KMS-11 (cell line): Measurements from ENCODE around the gene UBASH3A.

Experiments
- H2AFZ ChIP-seq: fragments of 200-600 bp; sonication (generic); 2 replicates; pipeline ENCODE4 v1.6.1; 2016; ENCODE audit warnings: antibody characterized with exemption, mixed run types, low read depth
- H3K27ac ChIP-seq: fragments of 200-600 bp; sonication (generic); 2 replicates; pipeline ENCODE4 v1.6.1; 2016; ENCODE audit warnings: mild to moderate bottlenecking, mixed run types
- H3K27me3 ChIP-seq: fragments of 200-600 bp; sonication (generic); 2 replicates; pipeline ENCODE4 v1.6.1; 2017; ENCODE audit warnings: mild to moderate bottlenecking, low read depth, mixed run types, moderate library complexity; ENCODE audit not compliant: insufficient read depth
- H3K36me3 ChIP-seq: fragments of 200-600 bp; sonication (generic); 2 replicates; pipeline ENCODE4 v1.6.1; 2017; ENCODE audit warnings: mild to moderate bottlenecking, mixed run types; ENCODE audit not compliant: insufficient read depth
- H3K4me1 ChIP-seq: fragments of 200-600 bp; sonication (generic); 2 replicates; pipeline ENCODE4 v1.6.1; 2016; ENCODE audit warnings: mild to moderate bottlenecking, low read depth, mixed run types; ENCODE audit not compliant: poor library complexity, severe bottlenecking
- H3K4me2 ChIP-seq: fragments of 200-600 bp; sonication (generic); 2 replicates; pipeline ENCODE4 v1.7.0; 2016; ENCODE audit warnings: mild to moderate bottlenecking, mixed run types
- H3K4me3 ChIP-seq: fragments of 200-600 bp; sonication (generic); IDR thresholded peaks from 2 replicates; pipeline ENCODE4 v1.6.1; 2017; ENCODE audit warnings: low read depth, low read length, mixed read lengths; ENCODE audit not compliant: insufficient read depth
- H3K79me2 ChIP-seq: fragments of 200-600 bp; sonication (generic); 2 replicates; pipeline ENCODE4 v1.6.1; 2016; ENCODE audit warnings: low read depth, mixed run types; ENCODE audit not compliant: insufficient read depth
- H3K9ac ChIP-seq: fragments of 200-600 bp; sonication (generic); 2 replicates; pipeline ENCODE4 v1.6.1; 2016; ENCODE audit warnings: mild to moderate bottlenecking, mixed run types
- H4K20me1 ChIP-seq: fragments of 200-600 bp; sonication (generic); 2 replicates; pipeline ENCODE4 v1.6.1; 2016; ENCODE audit warnings: mild to moderate bottlenecking, mixed run types; ENCODE audit not compliant: insufficient read depth
- TF ChIP-seq, protein P1 (sequence below): fragments of 200-600 bp; sonication (generic); conservative IDR thresholded peaks from 2 replicates; pipeline ENCODE4 v1.6.1; 2017; ENCODE audit warnings: low read depth, mild to moderate bottlenecking, antibody characterized with exemption, low read length, moderate library complexity, mixed read lengths

The UBASH3A gene

DNA sequence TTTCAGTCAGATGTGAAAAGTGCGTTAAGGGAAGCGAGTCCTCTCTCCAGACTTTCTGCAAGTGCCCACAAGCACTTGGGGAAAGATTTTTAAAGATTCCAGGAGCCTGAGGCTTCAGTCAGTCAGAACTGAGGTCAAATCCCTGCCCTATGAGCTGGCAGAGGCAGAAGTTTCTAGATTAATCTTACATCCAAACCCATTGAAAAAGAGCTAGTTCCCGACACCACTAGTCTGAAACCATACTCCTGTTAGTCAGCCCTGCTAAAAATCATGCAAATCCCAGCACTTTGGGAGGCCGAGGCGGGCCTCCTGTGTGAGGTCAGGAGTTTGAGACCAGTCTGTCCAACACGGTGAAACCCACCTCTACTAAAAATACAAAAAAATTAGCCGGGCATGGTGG, 71.3 kb downstream of the UBASH3A start:
- H3K27ac ChIP-seq: no peak overlapping the region
- H2AFZ ChIP-seq: no peak overlapping the region
- H3K4me2 ChIP-seq: no peak overlapping the region
- H3K36me3 ChIP-seq: no peaks in the 10 kb centered on the region
- H3K4me1 ChIP-seq: no peaks in the 10 kb centered on the region
- H3K27me3 ChIP-seq: no peaks in the 10 kb centered on the region
- H3K4me3 ChIP-seq: no peak overlapping the region
- TF ChIP-seq, protein P1, sequence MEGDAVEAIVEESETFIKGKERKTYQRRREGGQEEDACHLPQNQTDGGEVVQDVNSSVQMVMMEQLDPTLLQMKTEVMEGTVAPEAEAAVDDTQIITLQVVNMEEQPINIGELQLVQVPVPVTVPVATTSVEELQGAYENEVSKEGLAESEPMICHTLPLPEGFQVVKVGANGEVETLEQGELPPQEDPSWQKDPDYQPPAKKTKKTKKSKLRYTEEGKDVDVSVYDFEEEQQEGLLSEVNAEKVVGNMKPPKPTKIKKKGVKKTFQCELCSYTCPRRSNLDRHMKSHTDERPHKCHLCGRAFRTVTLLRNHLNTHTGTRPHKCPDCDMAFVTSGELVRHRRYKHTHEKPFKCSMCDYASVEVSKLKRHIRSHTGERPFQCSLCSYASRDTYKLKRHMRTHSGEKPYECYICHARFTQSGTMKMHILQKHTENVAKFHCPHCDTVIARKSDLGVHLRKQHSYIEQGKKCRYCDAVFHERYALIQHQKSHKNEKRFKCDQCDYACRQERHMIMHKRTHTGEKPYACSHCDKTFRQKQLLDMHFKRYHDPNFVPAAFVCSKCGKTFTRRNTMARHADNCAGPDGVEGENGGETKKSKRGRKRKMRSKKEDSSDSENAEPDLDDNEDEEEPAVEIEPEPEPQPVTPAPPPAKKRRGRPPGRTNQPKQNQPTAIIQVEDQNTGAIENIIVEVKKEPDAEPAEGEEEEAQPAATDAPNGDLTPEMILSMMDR: no peak
- H3K9ac ChIP-seq: no peak overlapping the region
- no peaks in the 10 kb centered on the region for H4K20me1 ChIP-seq
- no peaks in the 10 kb centered on the region for H3K79me2 ChIP-seq

DNA sequence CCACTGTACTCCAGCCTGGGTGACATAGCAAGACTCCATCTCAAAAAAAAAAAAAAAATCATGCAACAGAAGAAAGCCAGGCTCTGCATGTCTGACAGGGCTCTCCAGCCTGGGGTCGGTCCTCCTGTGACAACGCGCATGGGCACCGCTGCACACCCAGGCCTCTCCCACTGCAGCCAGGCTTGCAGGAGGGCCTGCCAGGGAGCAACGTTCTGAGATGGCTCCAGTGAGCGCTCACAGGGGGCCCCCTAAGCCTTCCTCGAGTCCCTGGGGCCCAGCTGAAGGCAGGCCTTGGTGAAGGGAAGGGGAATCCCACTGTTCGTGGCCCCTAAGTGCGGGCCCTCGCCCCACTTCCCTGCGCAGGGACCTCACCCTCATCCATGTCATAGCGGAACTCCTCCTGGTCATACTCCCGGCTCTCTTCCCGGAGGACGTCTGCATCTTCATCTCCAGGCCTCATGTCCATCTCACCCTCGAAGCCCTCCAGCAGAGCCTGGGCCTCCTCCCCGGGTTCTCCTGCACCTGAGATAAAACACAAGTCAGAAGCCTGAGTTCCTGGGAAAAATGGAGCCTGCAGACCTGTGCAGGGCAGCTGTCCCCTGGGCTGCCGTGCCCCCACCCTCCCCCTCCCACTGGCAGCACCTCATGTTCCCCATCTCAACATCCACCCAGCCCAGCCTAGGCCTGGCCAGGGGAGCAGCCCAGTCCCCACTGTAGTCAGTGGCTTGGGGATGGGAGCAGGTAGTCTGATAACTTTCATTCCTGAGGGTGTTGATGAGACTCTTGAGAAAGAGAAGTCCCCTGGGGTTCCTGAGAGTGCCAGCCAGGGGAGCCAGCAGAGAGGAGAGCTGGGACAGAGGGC, 72.1 kb downstream of the UBASH3A start:
- Histone ChIP-seq H3K27me3 (no peaks in the 10 kb centered on the region), H3K4me2 (no peak overlapping the region), H3K36me3 (no peaks in the 10 kb centered on the region), H4K20me1 (no peaks in the 10 kb centered on the region), H2AFZ (no peak overlapping the region), H3K9ac (no peak overlapping the region), H3K79me2 (no peaks in the 10 kb centered on the region), H3K4me1 (no peaks in the 10 kb centered on the region), H3K4me3 (no peak overlapping the region), H3K27ac (no peak overlapping the region)
- TF ChIP-seq, protein P1: no peak

DNA sequence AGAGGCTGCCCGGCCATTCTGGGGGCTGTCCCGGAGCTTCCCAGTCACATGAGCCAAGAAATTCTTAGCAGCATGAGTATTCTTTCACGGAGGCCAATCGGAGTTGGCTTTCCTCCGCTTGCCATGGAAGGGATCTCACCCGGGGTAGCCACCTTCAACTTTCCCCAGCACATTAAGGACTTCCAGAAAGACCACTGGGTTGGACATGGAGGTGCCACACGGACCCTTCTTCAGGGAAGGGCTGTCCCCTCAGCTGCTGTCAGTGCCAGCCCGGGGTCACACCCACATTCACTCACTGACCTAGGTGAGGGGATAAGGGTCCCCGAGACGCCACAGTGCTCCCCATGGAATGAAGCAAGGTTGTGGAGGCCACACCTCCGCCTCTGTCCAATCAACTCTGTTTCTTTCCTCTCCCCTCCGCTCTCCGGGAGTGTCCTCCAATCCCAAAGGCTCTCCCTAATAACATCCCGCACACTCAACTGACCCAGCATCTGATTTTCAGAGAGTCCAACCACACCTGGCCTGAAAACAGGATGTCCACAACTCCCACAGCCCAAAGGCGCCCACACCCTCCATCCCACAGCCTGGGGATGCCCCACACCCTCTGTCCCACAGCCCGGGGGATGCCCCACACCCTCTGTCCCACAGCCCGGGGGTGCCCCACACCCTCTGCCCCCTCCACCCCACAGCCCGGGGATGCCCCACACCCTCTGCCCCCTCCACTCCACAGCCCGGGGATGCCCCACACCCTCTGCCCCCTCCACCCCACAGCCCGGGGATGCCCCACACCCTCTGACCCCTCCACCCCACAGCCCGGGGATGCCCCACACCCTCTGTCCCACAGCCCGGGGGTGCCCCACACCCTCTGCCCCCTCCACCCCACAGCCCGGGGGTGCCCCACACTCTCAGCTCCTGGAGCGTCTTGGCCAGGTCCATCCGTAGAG, 73.0 kb downstream of the UBASH3A start:
- Histone ChIP-seq H3K4me3 (no peak overlapping the region), H2AFZ (no peak overlapping the region), H3K27ac (no peak overlapping the region), H3K79me2 (no peaks in the 10 kb centered on the region), H3K4me1 (no peaks in the 10 kb centered on the region), H3K9ac (no peak overlapping the region), H3K27me3 (no peaks in the 10 kb centered on the region), H4K20me1 (no peaks in the 10 kb centered on the region), H3K4me2 (no peak overlapping the region), H3K36me3 (no peaks in the 10 kb centered on the region)
- TF ChIP-seq, protein P1: no peak

DNA sequence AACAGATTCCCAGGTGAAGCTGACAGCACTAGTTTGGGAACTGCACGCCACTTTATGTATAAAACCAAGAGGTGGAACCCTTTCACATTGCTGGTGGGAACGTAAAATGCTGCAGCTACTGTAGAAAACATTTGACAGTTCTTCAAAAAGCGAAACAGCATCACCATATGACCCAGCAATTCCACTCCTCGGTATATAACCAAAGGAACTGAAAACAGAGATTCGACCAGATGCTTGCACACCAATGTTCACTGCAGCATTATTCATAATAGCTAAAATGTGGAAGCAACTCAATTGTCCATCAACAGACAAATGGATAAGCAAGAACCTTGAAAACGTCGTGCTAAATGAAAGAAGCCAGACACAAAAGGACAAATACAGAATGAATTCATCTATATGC, 74.8 kb downstream of the UBASH3A start:
- TF ChIP-seq, protein P1: no peak
- H4K20me1 ChIP-seq: no peaks in the 10 kb centered on the region
- H2AFZ ChIP-seq: no peak overlapping the region
- no peak overlapping the region for H3K4me3 ChIP-seq
- H3K27me3 ChIP-seq: no peaks in the 10 kb centered on the region
- no peak overlapping the region for H3K9ac ChIP-seq
- H3K4me2 ChIP-seq: no peak overlapping the region
- H3K79me2 ChIP-seq: no peaks in the 10 kb centered on the region
- no peak overlapping the region for H3K27ac ChIP-seq
- no peaks in the 10 kb centered on the region for H3K36me3 ChIP-seq
- no peaks in the 10 kb centered on the region for H3K4me1 ChIP-seq
